ENCODE data around the gene PC.
"Not testable (repeated sequence)": the region's sequence is repeated elsewhere in the genome, so short reads cannot be mapped to it uniquely, and the experiment has no call there.

The PC gene

DNA sequence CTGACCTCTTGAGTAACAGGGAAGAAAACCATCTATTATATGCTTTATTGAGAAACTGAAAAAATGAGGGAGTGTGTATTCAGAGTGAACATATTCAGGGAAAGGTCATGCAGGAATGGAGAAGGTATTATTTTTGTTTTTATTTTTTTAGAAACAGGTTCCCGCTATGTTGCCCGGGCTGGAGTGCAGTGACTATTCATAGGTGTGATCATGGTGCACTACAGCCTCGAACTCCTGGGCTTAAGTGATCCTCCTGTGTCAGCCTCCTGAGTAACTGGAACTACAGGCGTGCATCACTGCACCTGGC is 123.7 kb downstream of the PC start:
- DNase-seq = no peak

GRCh38 chr11:66824573-66824972 is 133.6 kb downstream of the PC start:
- not testable (repeated sequence) for DNase-seq

DNA sequence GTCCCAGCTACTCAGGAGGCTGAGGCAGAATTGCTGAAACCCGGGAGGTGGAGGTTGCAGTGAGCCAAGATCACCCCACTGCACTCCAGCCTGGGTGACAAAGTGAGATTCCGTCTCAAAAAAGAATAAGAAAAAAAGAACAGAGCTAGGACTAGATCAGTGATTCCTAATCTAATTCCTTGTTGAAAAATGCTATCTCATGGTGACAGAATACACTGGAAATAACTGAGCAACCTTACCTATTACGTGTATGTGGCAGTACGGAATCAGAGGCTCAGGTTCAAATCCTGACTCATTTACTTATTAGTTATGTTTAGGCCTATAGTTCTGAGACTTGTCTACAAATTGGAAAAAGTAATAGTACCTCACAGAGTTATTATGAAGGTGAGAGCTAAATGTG is 134.5 kb downstream of the PC start:
- no peak for DNase-seq

DNA sequence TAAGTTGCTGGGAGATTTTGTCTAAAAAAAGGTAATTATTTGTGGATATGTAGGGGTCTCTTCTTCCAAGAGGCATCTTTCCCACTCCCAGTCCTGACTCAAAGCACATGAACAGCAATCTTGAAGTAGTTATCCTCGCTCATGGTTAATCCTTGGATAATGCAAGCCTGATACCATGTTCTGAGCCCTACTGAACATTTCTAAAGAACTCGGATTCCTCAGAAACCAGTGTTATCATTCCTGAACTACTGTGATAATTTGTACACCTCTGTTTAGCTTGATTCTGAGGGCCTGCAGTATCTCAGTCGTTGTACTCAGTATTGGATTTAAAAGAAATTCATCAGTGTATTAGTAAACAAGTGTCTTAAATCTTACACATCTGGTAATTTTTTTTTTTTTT is 137.3 kb downstream of the PC start:
- DNase-seq = no peak

GRCh38 chr11:66820381-66820780 is 137.8 kb downstream of the PC start:
- DNase-seq = no peak

DNA sequence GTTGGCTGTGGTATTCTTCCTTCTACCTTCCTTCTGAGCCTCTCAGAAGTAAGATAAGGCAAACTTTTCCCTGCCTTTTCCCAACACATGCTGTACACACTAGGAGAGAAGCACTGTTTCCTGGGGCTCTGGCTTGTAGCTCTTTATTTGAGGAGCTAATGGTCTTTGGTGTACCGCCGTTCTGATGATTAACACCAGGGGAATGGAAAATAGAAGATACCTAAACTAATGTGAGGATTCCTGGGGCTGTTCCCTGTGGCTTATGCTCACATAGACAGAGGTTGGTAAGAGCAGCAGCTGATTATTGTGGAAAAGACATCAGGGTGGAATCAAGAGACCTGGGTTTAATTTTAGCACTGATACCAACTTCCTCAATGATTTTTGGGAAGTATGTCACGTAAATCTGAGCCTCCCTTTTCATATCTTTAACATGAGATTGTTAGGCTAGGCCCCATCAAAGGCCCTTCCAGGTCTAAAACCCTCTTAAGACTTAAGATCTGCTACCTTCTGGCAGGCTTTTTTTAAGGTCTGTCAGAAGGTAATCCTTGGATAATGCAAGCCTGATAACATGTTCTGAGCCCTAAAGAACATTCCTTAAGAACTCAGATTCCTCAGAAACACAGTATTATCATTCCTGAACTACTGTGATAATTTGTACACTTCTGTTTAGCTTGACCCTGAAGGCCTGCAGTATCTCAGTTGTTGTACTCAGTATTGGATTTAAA is 139.8 kb downstream of the PC start:
- DNase-seq = no peak

GRCh38 chr11:66815646-66816045 is 142.5 kb downstream of the PC start:
- DNase-seq = no peak

DNA sequence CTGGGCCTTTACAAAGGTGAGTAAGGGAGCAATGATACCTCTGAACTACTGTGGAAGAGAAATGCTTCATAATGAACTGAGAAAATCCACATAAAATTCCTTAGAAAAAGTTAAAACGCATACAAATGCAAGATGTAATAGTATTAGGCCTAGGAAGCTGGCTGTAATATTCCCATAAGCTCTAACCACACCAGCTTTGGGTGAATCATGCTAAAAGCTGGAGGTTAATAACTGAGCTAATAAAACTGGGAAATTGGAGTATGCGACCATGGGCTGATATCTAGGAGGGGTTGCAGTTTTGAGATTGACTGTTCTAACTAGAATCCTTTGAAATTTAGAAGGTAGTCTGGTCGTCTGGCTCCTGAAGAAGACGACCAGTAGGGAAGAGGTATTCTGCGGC is 143.5 kb downstream of the PC start:
- no peak for DNase-seq

DNA sequence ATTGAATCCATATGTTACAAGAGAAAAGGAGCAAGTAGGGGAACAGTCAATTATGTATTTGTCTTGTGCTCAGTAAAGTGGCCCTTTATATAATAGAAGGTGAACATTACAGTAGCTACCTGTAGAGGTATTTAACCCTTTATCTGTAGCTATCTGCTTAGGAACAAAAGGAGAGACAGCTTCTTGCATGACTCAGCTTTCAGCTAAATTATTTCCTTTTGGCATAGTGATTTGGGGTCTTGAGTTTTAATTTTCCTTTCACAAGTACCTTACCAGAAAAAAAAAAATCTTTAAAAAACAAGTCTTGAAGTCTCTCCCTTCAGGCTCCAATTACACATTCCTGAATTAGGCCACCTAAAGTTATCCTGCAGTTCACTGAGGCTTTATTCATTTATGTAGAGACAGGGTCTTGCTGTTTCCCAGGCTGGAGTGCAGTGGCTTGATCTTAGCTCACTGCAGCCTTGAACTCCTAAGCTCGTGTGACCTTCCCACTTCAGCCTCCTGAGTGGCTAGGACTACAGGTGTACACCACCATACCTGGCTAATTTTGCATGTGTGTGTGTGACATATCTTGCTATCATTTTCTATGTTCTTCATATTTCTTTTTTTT is 147.5 kb downstream of the PC start:
- no peak for DNase-seq

GRCh38 chr11:66809592-66809991 is 148.6 kb downstream of the PC start:
- no peak for DNase-seq

DNA sequence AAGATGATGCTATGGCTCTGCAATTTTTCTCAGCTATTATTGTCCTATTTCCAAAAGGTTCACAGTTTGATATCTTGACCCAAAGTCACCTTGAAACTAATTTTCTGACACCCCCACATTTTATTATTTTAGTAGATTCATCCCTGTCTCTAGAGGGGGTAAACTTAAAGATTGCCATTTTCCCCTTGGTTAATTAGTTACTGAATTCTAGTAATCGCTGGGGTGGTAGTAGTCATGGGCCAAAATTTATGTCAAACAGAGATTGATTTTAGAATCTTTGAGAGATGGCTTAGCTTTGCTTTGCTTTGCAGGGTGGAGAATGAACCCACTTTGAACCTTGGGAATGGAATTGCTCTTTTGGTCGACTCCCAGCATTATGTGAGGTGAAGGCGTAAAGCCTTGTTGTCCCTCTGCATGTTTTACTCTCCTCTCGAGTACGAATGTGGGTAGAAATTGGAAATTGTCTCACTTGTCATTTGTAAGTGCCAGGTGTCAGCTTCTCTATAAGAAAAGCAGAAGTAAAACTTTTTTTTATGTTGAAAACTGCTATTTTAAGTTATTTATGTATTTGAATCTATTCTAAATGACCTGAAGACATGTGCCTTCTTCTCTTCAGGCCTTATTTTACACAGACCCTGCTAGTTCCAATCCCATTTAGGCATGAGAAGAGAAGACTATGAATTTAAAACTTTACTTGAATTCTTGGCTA is 157.3 kb downstream of the PC start:
- DNase-seq = no peak

DNA sequence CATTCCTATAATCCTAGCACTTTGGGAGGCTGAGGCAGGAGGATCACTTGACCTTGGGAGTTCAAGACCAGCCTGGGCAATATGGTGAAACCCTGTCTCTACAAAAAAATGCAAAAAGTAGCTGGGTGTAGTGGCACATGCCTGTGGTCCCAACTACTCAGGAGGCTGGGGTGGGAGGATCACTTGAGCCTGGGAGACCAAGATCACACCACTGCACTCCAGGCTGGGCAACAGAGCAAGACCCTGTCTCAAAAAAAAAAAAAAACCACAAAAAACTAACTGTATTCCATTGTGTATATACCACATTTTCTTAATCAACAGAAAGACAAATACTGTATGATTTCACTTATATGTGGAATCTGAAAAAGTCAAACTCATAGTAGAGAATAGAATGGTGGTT is 158.4 kb downstream of the PC start:
- not testable (repeated sequence) for DNase-seq

Measured in NCI-H1930 (cell line).